Ectodermal cell (in vitro differentiated cells): Measurements from ENCODE around the gene MNDA. TPM values are rescaled to one million over a fixed set of nuclear protein-coding genes. Genes with fewer than 3 reads are reported as not detected.
A peak's percentile ranks its signal among the peaks of the same experiment; 100 is the strongest.

Experiments used
- H3K27ac ChIP-seq: 2 replicates; pipeline ENCODE4 v1.7.0; 2013; ENCODE audit warnings: mild to moderate bottlenecking, low read depth, low read length; ENCODE audit not compliant: insufficient read depth, poor library complexity, severe bottlenecking
- H3K27me3 ChIP-seq: 2 replicates; pipeline ENCODE4 v1.7.0; 2013; ENCODE audit warnings: mild to moderate bottlenecking, low read length; ENCODE audit not compliant: insufficient read depth, control insufficient read depth, poor library complexity, severe bottlenecking
- H3K36me3 ChIP-seq: one replicate; pipeline ENCODE4 v1.7.0; 2013; ENCODE audit warnings: low read length; ENCODE audit not compliant: control insufficient read depth, insufficient read depth
- H3K4me1 ChIP-seq: one replicate; pipeline ENCODE4 v1.7.0; 2013; ENCODE audit warnings: low read length; ENCODE audit not compliant: control insufficient read depth, insufficient read depth
- H3K4me3 ChIP-seq: 2 replicates; pipeline ENCODE4 v1.7.0; 2013; ENCODE audit warnings: low read depth, low read length, control low read depth; ENCODE audit not compliant: insufficient read depth
- H3K9me3 ChIP-seq: 2 replicates; pipeline ENCODE4 v1.7.0; 2013; ENCODE audit warnings: mild to moderate bottlenecking, low read length, moderate library complexity; ENCODE audit not compliant: control insufficient read depth
- WGBS, 2 experiments: methylation state at CpG; one replicate each; pipeline ENCODE4 v1.1.7; 2013; ENCODE audit warnings: missing lambda C conversion rate in 2 of 2; 5-methylcytosine and 5-hydroxymethylcytosine counted together
- polyA plus RNA-seq, 4 experiments: library from polyadenylated mRNA; stranded (reverse); fragments of 50-300 nt; gene quantifications; one replicate each; pipeline ENCODE4 v1.2.3, GENCODE V29; 2013

The MNDA gene
- polyA plus RNA-seq (2013, experiment 1 of 4) = not detected
- not detected for polyA plus RNA-seq (2013, experiment 2 of 4)
- not detected for polyA plus RNA-seq (2013, experiment 3 of 4)
- polyA plus RNA-seq (2013, experiment 4 of 4) = not detected

DNA sequence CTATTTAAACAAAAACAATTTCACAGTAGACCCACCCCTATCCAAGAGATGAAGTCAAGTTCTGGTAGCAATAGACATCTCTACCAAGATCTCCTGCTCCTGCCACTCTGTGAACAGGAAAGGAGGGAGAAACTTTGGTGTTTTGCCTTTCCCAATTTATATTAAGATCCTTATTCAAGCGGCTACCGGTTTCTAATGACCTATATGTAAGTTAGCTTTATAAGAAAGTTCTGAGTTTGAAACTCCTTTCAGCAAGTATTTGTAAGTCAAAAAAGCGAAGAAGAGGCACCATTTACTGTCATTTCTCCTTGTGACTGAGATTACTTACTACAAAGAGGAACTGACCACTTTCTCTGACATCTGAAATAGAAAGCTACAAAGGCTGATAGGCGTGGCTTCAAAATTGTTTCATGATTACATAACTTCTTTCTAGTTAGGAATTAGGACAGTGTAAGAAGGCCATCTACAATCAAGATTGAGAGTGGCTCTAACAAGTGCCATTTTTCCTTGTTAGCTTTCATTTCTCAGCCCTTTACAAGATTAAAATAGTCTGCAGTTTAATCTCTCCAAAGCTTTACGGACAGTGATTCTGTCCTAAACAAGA is at the start of gene MNDA:
TSS of gene MNDA (plus strand) at position 448 of the 604 bp plus-strand sequence. CDS start 10,803 bp downstream, outside the sequence.
- no peaks in the 10 kb centered on the region for H3K4me1 ChIP-seq
- H3K9me3 ChIP-seq = no peaks in the 10 kb centered on the region
- H3K27me3 ChIP-seq = no peaks in the 10 kb centered on the region
- H3K4me3 ChIP-seq = no peak within 1 kb of the TSS
- 93 to 95% methylated on average over 4 to 5 of the region's 5 CpGs for WGBS, 2 experiments
- H3K27ac ChIP-seq = no peak within 1 kb of the TSS
- no peaks in the 10 kb centered on the region for H3K36me3 ChIP-seq

GRCh38 chr1:158793604-158794003 is 37.5 kb upstream of the MNDA start:
- 68 to 73% methylated on average over 2 of the region's 2 CpGs for WGBS, 2 experiments
- H3K27me3 ChIP-seq = no peaks in the 10 kb centered on the region
- H3K36me3 ChIP-seq = no peaks in the 10 kb centered on the region
- H3K27ac ChIP-seq = no peak overlapping the region
- no peaks in the 10 kb centered on the region for H3K9me3 ChIP-seq
- H3K4me1 ChIP-seq = peaks cover 5% of the 10 kb centered on the region
- H3K4me3 ChIP-seq = no peak overlapping the region

DNA sequence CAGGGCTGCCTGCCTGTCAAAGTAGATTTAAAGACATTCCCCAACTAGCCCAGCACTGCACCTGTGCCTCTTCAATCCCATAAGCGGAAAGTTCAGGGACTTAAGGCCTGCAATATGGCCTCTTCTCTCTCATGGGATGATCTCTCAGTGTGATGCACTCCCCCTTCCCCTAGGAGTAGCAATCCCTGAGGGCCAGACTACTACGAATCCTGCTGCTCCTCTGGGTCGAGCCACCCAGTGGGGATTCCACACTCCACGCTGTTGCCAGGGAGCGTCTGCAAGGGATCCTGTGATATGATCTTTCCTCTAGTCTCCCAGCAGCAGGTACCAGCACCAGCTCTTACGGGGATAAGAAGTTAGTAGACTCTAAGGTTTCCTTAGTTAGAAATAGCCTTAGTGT is 36.9 kb upstream of the MNDA start:
- Histone ChIP-seq H3K36me3 (no peaks in the 10 kb centered on the region), H3K27me3 (no peaks in the 10 kb centered on the region), H3K9me3 (no peaks in the 10 kb centered on the region), H3K4me3 (no peak overlapping the region), H3K27ac (peak overlapping the region; percentile 26), H3K4me1 (peaks cover 5% of the 10 kb centered on the region)
- 73 to 78% methylated on average over 6 of the region's 6 CpGs for WGBS, 2 experiments

GRCh38 chr1:158798531-158798930 is 32.6 kb upstream of the MNDA start:
- Histone ChIP-seq H3K9me3 (no peaks in the 10 kb centered on the region), H3K36me3 (no peaks in the 10 kb centered on the region), H3K4me1 (peaks cover 5% of the 10 kb centered on the region), H3K27me3 (no peaks in the 10 kb centered on the region), H3K4me3 (no peak overlapping the region), H3K27ac (no peak overlapping the region)
- WGBS, 2 experiments = 88 to 93% methylated on average over 3 of the region's 3 CpGs

GRCh38 chr1:158799689-158800088 is 31.5 kb upstream of the MNDA start:
- Histone ChIP-seq H3K36me3 (no peaks in the 10 kb centered on the region), H3K27ac (no peak overlapping the region), H3K9me3 (no peaks in the 10 kb centered on the region), H3K27me3 (no peaks in the 10 kb centered on the region), H3K4me3 (no peak overlapping the region), H3K4me1 (no peaks in the 10 kb centered on the region)
- WGBS, 2 experiments = 90 to 98% methylated on average over 4 of the region's 4 CpGs

DNA sequence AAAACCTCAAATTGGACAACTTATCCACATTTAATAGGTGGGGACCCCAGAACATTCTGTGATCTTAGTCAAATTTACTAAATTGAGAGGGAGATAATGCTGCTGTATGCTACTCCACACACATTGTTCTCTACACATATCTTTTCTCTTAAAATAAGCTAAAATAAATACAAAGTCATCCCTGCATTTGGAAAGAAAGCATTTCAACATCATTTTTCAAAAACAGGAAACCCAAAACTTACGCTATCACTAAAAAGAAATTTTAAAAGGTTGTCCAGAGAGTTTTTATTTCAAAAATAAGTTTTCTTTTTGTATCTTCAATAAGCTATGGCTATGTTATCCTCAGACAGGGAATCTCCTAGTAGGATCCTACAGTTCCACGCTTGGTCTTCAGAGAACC is 30.6 kb upstream of the MNDA start:
- WGBS, 2 experiments = 88 to 93% methylated on average over 1 to 2 of the region's 2 CpGs
- Histone ChIP-seq H3K27me3 (no peaks in the 10 kb centered on the region), H3K27ac (no peak overlapping the region), H3K9me3 (no peaks in the 10 kb centered on the region), H3K36me3 (no peaks in the 10 kb centered on the region), H3K4me1 (no peaks in the 10 kb centered on the region), H3K4me3 (no peak overlapping the region)

DNA sequence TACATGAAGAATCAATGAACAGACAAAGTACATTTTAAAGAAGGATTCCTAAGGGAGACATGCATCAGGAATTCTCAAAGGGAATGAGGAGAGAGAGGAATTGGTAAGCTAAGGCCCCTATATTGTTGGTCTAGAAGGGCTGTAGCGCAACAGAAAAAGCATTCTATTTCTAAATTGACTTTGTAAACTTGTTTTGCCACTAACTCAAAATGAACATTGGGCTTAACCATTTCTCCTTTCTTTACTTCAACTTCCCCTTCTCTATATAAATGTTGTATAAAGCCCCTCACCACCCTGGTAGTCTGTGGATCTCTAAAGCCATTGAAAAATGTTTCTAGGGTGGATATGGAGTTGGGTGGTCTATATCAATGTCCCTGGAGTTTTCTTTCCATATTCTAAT is 29.8 kb upstream of the MNDA start:
- no peaks in the 10 kb centered on the region for H3K4me1 ChIP-seq
- H3K4me3 ChIP-seq = no peak overlapping the region
- no peak overlapping the region for H3K27ac ChIP-seq
- no peaks in the 10 kb centered on the region for H3K36me3 ChIP-seq
- H3K27me3 ChIP-seq = no peaks in the 10 kb centered on the region
- no peaks in the 10 kb centered on the region for H3K9me3 ChIP-seq
- WGBS, 2 experiments = 78 to 93% methylated on average over 1 of the region's 1 CpG

- Histone ChIP-seq H3K4me1 (no peaks in the 10 kb centered on the region), H3K4me3 (no peak overlapping the region), H3K9me3 (no peaks in the 10 kb centered on the region), H3K36me3 (no peaks in the 10 kb centered on the region), H3K27ac (no peak overlapping the region), H3K27me3 (no peaks in the 10 kb centered on the region)
- 83 to 92% methylated on average over 1 of the region's 1 CpG for WGBS, 2 experiments
Observed at GRCh38 chr1:158803678-158804077, 27.5 kb upstream of the MNDA start.

DNA sequence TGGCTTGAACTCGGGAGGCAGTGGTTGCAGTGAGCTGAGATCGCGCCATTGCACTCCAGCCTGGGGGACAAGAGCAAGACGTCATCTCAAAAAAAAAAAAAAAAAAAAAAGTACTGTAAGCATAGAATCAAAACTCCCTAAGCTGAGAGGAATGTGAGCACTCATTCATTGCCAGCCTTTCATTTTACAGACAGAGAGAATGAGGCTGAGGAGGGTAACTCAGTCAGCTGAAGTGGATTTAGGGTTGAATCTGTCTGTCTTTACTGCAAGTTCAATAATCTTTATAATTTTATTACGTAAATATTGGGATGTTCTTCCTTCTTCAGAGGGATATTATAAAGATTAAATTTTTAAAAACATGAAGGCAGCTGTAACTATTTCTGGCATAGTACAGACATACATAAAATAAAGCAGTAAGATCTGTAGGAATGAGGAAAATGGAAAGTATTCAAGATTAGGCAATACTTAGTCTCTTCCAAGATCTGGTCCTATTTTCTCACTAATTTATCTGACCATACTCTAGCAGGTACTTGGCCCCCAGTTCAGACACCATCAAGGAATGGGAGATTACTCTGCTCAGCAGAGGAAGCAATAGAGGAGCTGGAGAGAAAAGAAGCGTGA is 24.1 kb upstream of the MNDA start:
- no peaks in the 10 kb centered on the region for H3K36me3 ChIP-seq
- H3K27me3 ChIP-seq = no peaks in the 10 kb centered on the region
- no peaks in the 10 kb centered on the region for H3K4me1 ChIP-seq
- H3K27ac ChIP-seq = no peak overlapping the region
- no peaks in the 10 kb centered on the region for H3K9me3 ChIP-seq
- 90 to 95% methylated on average over 4 to 5 of the region's 6 CpGs for WGBS, 2 experiments
- H3K4me3 ChIP-seq = no peak overlapping the region

DNA sequence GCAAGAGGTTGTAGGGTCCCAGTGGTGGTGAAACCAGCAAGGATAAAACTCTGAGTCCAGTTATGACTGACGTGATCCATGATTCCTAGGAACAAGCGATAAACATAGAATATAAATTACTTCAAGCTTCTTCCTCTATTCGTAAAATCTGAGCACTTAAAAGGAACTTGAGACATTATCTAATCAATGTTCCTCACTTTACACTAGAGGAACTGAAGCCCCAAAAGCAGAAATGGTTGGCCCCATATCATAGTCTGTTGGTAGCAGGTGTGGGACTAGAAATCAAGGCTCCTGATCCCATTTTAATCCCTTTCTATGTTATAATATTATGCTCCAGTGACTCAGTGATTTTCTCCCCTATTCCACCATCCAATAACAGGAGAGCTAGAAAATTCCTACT is 21.9 kb upstream of the MNDA start:
- H3K9me3 ChIP-seq = no peaks in the 10 kb centered on the region
- no peaks in the 10 kb centered on the region for H3K4me1 ChIP-seq
- H3K27me3 ChIP-seq = no peaks in the 10 kb centered on the region
- no peak overlapping the region for H3K4me3 ChIP-seq
- no peaks in the 10 kb centered on the region for H3K36me3 ChIP-seq
- 94 to 95% methylated on average over 3 of the region's 3 CpGs for WGBS, 2 experiments
- H3K27ac ChIP-seq = no peak overlapping the region
